M059J (cell line): Measurements from ENCODE around the gene YPEL4. TPM values are rescaled to one million over a fixed set of nuclear protein-coding genes. Genes with fewer than 3 reads are reported as not detected.
"Not testable (repeated sequence)": the region's sequence is repeated elsewhere in the genome, so short reads cannot be mapped to it uniquely, and the experiment has no call there.

Experiments used
- DNase-seq: peaks from one replicate; pipeline ENCODE4 v3.0.0-alpha.2; 2012; ENCODE audit warnings: low read depth
- total RNA-seq: library from RNA; depleted of rRNA; stranded (reverse); fragments of >200 nt; shearing (Covaris generic); gene quantifications from 2 replicates; pipeline ENCODE4 v1.2.3, GENCODE V29; 2014; rRNA removed

YPEL4 gene
- total RNA-seq: 0.25 and 0.79 TPM in 2 replicates

- peak; percentile 78 for DNase-seq
Observed at GRCh38 chr11:57649826-57650738, at the start of gene YPEL4. Gene YPEL4 (minus strand): TSS chr11:57649912. CDS start chr11:57647107, 2,805 bp downstream.

GRCh38 chr11:57698843-57699365 lies 49.2 kb upstream of the YPEL4 start:
- no peak for DNase-seq

- DNase-seq: not testable (repeated sequence)
Observed at GRCh38 chr11:57690474-57690873, 40.8 kb upstream of the YPEL4 start.

GRCh38 chr11:57681168-57681567 lies 31.5 kb upstream of the YPEL4 start:
- DNase-seq: no peak

GRCh38 chr11:57680552-57680874 lies 30.8 kb upstream of the YPEL4 start:
- DNase-seq: peak; percentile 66

- no peak for DNase-seq
Observed at GRCh38 chr11:57679396-57679795, 29.7 kb upstream of the YPEL4 start.

GRCh38 chr11:57675176-57675941 lies 25.6 kb upstream of the YPEL4 start:
- DNase-seq: no peak

GRCh38 chr11:57674251-57674650 lies 24.5 kb upstream of the YPEL4 start:
- DNase-seq: no peak

- peak; percentile 28 for DNase-seq
Observed at GRCh38 chr11:57668434-57668782, 18.7 kb upstream of the YPEL4 start.

GRCh38 chr11:57667736-57668433 lies 18.2 kb upstream of the YPEL4 start, which contains the start of gene ZDHHC5:
Gene ZDHHC5 (plus strand): TSS chr11:57668114. CDS start chr11:57673091, 4,977 bp downstream.
- DNase-seq: peak; percentile 98

- DNase-seq: peak; percentile 98
Observed at GRCh38 chr11:57667117-57667735, 17.5 kb upstream of the YPEL4 start.

GRCh38 chr11:57663975-57664374 lies 14.3 kb upstream of the YPEL4 start:
- no peak for DNase-seq

- peak; percentile 33 for DNase-seq
Observed at GRCh38 chr11:57662893-57663292, 13.2 kb upstream of the YPEL4 start.

- DNase-seq: no peak
Observed at GRCh38 chr11:57659669-57660068, 10.0 kb upstream of the YPEL4 start.

GRCh38 chr11:57658023-57658361 lies 8.3 kb upstream of the YPEL4 start:
- no peak for DNase-seq

- DNase-seq: peak; percentile 99
Observed at GRCh38 chr11:57657194-57658022, 7.7 kb upstream of the YPEL4 start, which contains the start of gene CLP1. Gene CLP1 (plus strand): TSS chr11:57657762. CDS start chr11:57659477, 1,715 bp downstream.

- DNase-seq: no peak
Observed at GRCh38 chr11:57656885-57657193, 7.1 kb upstream of the YPEL4 start.

GRCh38 chr11:57653163-57653562 lies 3.5 kb upstream of the YPEL4 start:
- DNase-seq: no peak

GRCh38 chr11:57652662-57653061 lies 3.0 kb upstream of the YPEL4 start:
- DNase-seq: no peak

GRCh38 chr11:57652230-57652629 lies 2.5 kb upstream of the YPEL4 start:
- DNase-seq: not testable (repeated sequence)

GRCh38 chr11:57651408-57651807 lies 1.7 kb upstream of the YPEL4 start:
- no peak for DNase-seq
